Hepatocyte (in vitro differentiated cells): ENCODE results near the gene PDILT. TPM values are rescaled to one million over a fixed set of nuclear protein-coding genes. Genes with fewer than 3 reads are reported as not detected.
A peak's percentile ranks its signal among the peaks of the same experiment; 100 is the strongest.

Experiments used
- DNase-seq: peaks from one replicate; pipeline ENCODE4 v3.0.0-alpha.2; 2016; ENCODE audit warnings: low spot score
- H2AFZ ChIP-seq: fragments of 200-600 bp; sonication (generic); 2 replicates; pipeline ENCODE4 v1.6.0; 2016; ENCODE audit warnings: antibody characterized with exemption, mild to moderate bottlenecking
- H3K27ac ChIP-seq: fragments of 200-600 bp; sonication (generic); 2 replicates; pipeline ENCODE4 v1.5.1; 2016; ENCODE audit warnings: mild to moderate bottlenecking
- H3K27me3 ChIP-seq: fragments of 200-600 bp; sonication (generic); 2 replicates; pipeline ENCODE4 v1.6.1; 2016
- H3K36me3 ChIP-seq: fragments of 200-600 bp; sonication (generic); replicated peaks from 2 replicates; pipeline ENCODE4 v1.5.1; 2016; ENCODE audit warnings: low read depth; ENCODE audit not compliant: insufficient read depth
- H3K4me1 ChIP-seq: fragments of 200-600 bp; sonication (generic); 2 replicates; pipeline ENCODE4 v1.5.1; 2016; ENCODE audit warnings: mild to moderate bottlenecking, moderate library complexity; ENCODE audit not compliant: insufficient read depth
- H3K4me2 ChIP-seq: fragments of 200-600 bp; sonication (generic); 2 replicates; pipeline ENCODE4 v1.6.0; 2016
- H3K4me3 ChIP-seq: fragments of 200-600 bp; sonication (generic); 2 replicates; pipeline ENCODE4 v1.5.1; 2016; ENCODE audit warnings: mild to moderate bottlenecking
- H3K79me2 ChIP-seq: fragments of 200-600 bp; sonication (generic); 2 replicates; pipeline ENCODE4 v1.6.0; 2017; ENCODE audit warnings: mild to moderate bottlenecking
- H3K9me2 ChIP-seq: fragments of 200-600 bp; sonication (generic); replicated peaks from 2 replicates; pipeline ENCODE4 v1.6.0; 2017; ENCODE audit warnings: mild to moderate bottlenecking; ENCODE audit not compliant: insufficient read depth
- H3K9me3 ChIP-seq: fragments of 200-600 bp; sonication (generic); 2 replicates; pipeline ENCODE4 v1.5.1; 2016; ENCODE audit warnings: low read depth, mild to moderate bottlenecking
- H4K20me1 ChIP-seq: fragments of 200-600 bp; sonication (generic); 2 replicates; pipeline ENCODE4 v1.6.0; 2016; ENCODE audit warnings: mild to moderate bottlenecking; ENCODE audit not compliant: insufficient read depth, poor library complexity, severe bottlenecking
- EZH2 ChIP-seq: fragments of 200-600 bp; sonication (generic); IDR thresholded peaks from 2 replicates; pipeline ENCODE4 v1.6.1; 2016; ENCODE audit warnings: antibody characterized with exemption, mild to moderate bottlenecking, borderline replicate concordance
- EZH2phosphoT487 ChIP-seq: fragments of 200-600 bp; sonication (generic); IDR thresholded peaks from one replicate; pipeline ENCODE4 v1.6.1; 2018; ENCODE audit warnings: antibody characterized with exemption, mild to moderate bottlenecking, low read depth, moderate library complexity; ENCODE audit not compliant: unreplicated experiment, severe bottlenecking
- WGBS: methylation state at CpG from one replicate; pipeline ENCODE4 v1.1.6; 2016; ENCODE audit warnings: low lambda C conversion rate; ENCODE audit errors: missing lambda C conversion rate; 5-methylcytosine and 5-hydroxymethylcytosine counted together
- polyA plus RNA-seq: library from polyadenylated mRNA; unstranded; fragments of >200 nt; fragmentation: Nextera tagmentation; extraction: Ambion mirVana; gene quantifications from 2 replicates; pipeline ENCODE4 v1.2.1, GENCODE V29; 2016
- total RNA-seq: library from RNA; depleted of rRNA; stranded (reverse); fragments of >200 nt; gene quantifications from 2 replicates; pipeline ENCODE4 v1.2.3, GENCODE V29; 2014
- TF ChIP-seq, protein P1 (sequence below): fragments of 200-600 bp; sonication (generic); IDR thresholded peaks from 2 replicates; pipeline ENCODE4 v1.5.1; 2016; ENCODE audit warnings: antibody characterized with exemption, mild to moderate bottlenecking; ENCODE audit not compliant: poor library complexity

PDILT gene
- total and polyA plus RNA-seq, 2 experiments from 2014 or later = not detected

DNA sequence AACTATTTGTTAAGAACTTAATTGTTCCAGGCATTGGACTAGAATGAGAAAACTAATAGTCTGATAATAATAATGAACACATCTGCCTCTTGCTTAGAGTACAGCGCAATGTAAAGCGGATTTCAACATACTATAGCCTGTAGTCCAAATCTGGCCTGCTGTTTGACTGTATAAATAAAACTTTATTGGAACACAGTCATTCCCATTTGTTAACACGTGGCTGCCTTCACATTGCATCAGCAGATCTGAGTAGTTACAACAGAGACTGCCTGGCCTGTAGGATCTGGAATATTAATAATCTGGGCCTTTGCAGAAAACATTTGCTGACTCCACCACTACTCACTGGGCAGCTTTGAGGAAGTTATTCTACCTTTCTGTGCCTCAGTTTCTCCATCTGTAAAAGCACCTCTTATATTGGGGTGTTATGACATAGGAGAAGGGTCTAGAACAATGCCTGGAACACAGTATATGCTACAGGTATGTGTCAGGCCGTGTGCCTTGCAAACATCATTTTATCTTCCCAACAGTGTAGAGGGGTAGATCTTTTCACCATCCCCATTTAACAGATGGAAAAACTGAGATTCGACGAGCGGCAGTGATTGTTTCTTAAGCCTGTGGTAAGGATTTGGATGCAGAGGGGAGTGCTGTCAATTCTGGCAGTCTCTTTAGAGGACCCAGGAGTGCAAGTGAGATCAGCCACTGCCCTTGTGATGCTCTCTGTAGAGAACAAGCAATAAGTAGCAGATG is 22.2 kb downstream of the PDILT start:
- TF ChIP-seq EZH2 (no peak), EZH2phosphoT487 (no peak)
- TF ChIP-seq, protein P1, sequence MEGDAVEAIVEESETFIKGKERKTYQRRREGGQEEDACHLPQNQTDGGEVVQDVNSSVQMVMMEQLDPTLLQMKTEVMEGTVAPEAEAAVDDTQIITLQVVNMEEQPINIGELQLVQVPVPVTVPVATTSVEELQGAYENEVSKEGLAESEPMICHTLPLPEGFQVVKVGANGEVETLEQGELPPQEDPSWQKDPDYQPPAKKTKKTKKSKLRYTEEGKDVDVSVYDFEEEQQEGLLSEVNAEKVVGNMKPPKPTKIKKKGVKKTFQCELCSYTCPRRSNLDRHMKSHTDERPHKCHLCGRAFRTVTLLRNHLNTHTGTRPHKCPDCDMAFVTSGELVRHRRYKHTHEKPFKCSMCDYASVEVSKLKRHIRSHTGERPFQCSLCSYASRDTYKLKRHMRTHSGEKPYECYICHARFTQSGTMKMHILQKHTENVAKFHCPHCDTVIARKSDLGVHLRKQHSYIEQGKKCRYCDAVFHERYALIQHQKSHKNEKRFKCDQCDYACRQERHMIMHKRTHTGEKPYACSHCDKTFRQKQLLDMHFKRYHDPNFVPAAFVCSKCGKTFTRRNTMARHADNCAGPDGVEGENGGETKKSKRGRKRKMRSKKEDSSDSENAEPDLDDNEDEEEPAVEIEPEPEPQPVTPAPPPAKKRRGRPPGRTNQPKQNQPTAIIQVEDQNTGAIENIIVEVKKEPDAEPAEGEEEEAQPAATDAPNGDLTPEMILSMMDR = no peak

DNA sequence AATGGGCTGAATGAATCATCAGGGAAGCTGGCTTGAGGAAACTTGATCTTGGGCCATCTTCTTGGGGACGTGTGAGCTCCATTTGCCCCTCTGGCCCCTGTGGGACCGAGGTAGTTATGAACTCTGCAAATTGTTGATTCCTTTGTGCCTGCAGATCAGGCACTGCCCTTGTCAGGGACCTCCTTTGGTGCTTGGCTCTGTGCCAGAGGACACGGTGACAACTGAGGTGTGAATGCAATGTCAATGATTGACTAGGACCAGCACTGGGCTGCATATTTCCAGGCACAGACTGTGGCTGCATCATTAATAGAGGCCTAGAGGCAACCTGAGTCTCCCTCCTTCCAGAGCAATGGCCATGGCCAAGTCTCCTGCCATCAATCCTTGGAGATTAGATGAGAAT is 23.8 kb downstream of the PDILT start:
- no peak overlapping the region for H2AFZ ChIP-seq
- no peaks in the 10 kb centered on the region for H3K9me2 ChIP-seq
- H3K36me3 ChIP-seq = no peaks in the 10 kb centered on the region
- no peaks in the 10 kb centered on the region for H3K4me1 ChIP-seq
- no peaks in the 10 kb centered on the region for H3K79me2 ChIP-seq
- H3K4me3 ChIP-seq = no peak overlapping the region
- peak; percentile 53 for DNase-seq
- TF ChIP-seq, protein P1 = no peak
- no peak for TF ChIP-seq EZH2phosphoT487
- no peak for TF ChIP-seq EZH2
- no peaks in the 10 kb centered on the region for H3K9me3 ChIP-seq
- WGBS = 58% methylated on average over 3 of the region's 3 CpGs
- no peaks in the 10 kb centered on the region for H4K20me1 ChIP-seq
- H3K27me3 ChIP-seq = no peaks in the 10 kb centered on the region
- H3K27ac ChIP-seq = no peak overlapping the region
- no peak overlapping the region for H3K4me2 ChIP-seq

More for the DNA sequence above, 22.2 kb downstream of the PDILT start:
- Histone ChIP-seq H3K4me2 (no peak overlapping the region), H4K20me1 (no peaks in the 10 kb centered on the region), H3K79me2 (no peaks in the 10 kb centered on the region), H3K36me3 (no peaks in the 10 kb centered on the region), H3K27me3 (no peaks in the 10 kb centered on the region), H2AFZ (no peak overlapping the region), H3K27ac (no peak overlapping the region), H3K9me2 (no peaks in the 10 kb centered on the region), H3K4me1 (no peaks in the 10 kb centered on the region), H3K9me3 (no peaks in the 10 kb centered on the region), H3K4me3 (no peak overlapping the region)
- 85% methylated on average over 7 of the region's 7 CpGs for WGBS
- no peak for DNase-seq

DNA sequence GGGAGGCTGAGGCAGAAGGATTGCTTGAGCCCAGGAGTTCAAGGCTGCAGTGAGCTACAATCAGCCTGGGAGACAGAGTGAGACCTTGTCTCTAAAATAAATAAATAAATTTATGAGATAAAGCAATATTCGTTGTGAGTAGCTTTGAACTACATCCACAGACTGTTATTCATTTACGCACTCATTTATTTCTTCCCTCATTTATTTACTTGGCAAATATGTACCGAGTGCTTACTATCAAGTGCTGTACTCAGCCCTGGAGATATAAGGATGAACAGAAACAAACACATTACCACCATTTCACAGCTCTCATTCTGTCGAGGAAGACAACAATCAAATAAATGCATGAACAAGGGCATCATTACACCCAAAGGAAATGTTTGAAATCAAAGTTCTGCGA is 27.4 kb downstream of the PDILT start:
- Histone ChIP-seq H4K20me1 (no peaks in the 10 kb centered on the region), H3K36me3 (no peaks in the 10 kb centered on the region), H3K27ac (no peak overlapping the region), H3K27me3 (peaks cover 5% of the 10 kb centered on the region), H3K4me2 (no peak overlapping the region), H3K4me3 (no peak overlapping the region), H3K79me2 (no peaks in the 10 kb centered on the region), H2AFZ (no peak overlapping the region), H3K9me3 (no peaks in the 10 kb centered on the region), H3K4me1 (no peaks in the 10 kb centered on the region), H3K9me2 (no peaks in the 10 kb centered on the region)
- WGBS = 57% methylated on average over 5 of the region's 5 CpGs
- no peak for DNase-seq
- TF ChIP-seq EZH2phosphoT487 (no peak), EZH2 (no peak)
- TF ChIP-seq, protein P1 = no peak
